HG02798 (cell line): ENCODE data around the gene KIF26A.

Experiments
- ATAC-seq: cut with Tn5 transposase; IDR thresholded peaks from one replicate; pipeline ENCODE4 v1.9.1; 2021; ENCODE audit warnings: mild to moderate bottlenecking; ENCODE audit not compliant: unreplicated experiment, poor library complexity

Gene KIF26A

DNA sequence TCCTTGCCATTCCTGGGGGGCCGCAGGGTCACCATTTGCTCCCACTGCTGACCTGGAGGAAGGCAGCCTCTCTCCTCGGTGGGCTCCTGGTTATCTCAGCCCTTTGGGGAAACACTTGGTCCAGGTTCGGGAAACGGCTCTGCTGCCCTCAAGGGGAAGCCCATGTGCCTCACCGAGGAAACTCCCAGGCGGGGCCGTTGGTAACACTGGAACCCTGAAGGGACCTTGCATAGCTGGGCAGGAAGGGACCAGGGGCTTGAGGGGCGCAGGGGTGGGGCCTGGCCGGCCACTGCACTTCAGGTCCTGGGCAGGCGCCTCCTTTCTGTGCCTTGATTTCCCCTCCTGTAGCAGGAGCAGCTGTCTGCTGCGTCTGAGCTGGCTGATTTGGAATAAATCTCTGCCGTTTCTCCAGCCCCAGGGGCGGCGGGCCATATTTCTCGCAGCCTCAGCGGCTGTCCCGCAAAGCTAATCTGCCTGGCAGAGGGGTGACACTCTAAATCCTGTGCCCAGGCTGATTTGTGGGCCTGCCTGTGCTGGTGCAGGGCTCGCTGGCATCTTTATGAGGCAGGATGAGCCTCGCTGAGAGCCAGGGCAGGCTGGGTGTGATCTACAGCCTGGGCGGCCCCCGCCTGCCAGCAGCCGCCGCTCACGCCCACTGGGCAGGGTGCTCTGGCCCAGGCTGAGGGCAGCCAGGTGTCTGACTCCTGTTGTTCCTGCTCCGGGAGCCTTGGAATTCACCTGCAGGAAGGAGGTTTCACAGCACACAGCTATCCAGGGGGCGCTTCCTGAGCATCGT, 49.7 kb downstream of the KIF26A start:
- no peak for ATAC-seq

DNA sequence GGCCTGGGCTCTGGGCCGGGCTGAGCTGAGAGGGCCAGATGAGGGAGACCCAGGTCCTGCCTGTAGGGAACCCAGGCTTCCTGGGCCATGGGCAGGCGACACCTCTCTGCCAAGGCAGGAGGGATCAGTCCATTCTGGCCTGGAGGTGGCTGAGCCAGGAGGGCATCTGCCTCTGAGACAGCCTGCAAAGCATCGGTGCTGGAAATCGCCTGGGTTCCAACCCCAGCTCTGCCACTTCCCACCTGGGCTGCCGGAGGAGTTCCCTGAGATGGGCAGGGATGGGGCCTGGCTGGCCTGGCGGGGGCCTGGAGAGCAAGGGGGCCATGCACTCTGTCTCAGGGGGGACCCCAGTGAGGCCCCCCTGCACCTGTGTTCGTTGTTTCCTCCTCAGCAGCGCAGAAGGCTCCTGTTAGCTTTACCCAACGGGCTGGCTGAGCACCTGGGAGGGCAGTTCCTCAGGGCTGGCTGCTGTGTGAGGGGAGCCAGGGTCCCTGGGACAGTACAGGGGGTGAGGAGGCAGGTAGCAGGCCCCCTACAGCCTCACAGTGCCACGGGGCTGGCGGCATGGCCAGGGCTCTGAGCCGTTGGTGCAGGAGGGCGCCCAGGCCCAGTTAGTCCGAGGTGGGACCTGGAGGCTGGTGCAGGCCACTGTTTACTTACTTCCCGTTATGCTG, 50.5 kb downstream of the KIF26A start:
- no peak for ATAC-seq

DNA sequence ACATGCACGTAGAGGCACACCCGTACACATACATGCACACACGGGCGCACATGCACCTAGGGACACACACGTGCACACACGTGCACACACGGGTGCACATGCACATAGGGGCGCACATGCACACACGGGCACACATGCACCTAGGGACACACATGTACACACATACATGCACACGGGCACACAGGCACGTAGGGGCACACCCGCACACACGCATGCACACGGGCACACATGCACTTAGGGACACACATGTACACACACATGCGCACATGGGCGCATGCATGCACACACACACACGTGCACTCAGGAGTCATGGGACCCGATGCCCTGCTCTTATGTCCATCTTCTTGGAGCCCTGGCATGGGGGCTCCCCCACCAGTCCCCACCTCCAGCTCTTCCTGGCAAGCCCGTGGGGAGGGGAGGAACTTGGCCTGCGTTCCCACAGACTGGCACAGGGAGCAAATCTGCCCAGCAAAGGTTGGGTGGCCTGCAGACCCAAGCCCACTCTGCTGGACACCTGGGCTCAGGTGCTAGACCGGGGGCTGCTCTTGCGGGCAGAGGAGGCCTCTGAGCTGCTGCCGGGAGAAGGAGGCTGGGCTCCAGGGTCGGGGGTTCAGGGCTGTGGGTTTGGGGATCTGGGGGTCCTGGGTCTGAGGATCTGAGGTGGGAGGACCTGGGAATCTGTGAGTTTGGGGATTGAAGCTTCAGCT, 51.4 kb downstream of the KIF26A start:
- no peak for ATAC-seq

DNA sequence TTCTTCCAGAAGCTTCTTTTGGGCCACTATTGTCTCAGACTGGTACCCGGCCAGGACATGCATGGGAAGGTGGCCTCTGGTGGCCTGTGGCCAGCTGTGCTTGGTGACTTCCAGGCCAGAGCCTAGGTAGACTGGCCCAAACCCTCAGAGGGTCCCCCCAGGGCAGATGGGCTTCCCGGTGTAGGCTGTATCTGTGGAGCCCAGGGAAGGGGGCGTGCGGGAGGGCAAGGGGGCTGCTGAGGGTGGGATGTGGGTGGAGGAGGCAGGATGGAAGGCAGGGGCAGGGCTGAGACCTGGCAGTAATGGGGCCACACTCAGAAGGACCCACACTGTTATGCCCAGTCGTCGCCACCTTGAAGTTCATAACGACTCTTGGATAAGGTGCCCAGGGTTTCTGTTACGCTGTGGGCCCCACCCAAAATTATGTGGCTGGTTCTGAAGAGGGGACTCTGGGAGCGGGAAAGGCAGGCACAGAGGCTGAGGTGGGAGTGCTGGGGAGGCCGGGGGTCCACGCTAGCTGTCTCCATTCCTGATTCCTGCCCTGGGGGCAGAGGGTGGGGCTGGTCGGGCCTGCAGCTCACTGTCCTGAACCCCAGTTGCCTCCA, 52.1 kb downstream of the KIF26A start:
- ATAC-seq = no peak

DNA sequence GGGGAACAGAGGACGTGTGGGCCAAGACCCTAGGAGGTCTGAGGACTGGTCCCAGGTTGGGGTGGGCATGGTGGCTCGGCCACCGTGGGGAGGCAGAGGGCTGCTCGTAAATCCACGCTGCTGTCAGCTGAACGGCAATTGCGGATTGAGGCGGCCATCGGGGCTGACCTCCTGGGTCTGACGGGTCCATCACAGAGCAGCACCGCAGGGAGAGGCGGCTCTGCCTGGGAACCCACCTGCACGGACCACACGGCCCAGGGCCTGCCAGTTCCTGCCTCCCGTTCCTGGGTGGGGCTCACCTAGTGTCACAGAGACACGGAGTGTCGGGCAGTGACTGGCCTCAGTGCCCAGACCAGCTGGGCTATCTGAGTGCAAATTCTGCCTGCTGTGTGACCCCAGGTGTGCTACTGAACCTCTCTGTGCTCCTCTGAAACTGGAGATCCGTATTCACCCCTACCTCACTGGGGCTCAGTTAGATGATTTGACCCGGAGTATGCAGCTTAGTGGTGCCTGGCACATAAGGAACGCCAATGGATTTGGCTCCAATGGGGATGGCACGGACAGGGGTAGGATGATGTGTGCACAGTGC, 53.1 kb downstream of the KIF26A start:
- ATAC-seq = no peak

DNA sequence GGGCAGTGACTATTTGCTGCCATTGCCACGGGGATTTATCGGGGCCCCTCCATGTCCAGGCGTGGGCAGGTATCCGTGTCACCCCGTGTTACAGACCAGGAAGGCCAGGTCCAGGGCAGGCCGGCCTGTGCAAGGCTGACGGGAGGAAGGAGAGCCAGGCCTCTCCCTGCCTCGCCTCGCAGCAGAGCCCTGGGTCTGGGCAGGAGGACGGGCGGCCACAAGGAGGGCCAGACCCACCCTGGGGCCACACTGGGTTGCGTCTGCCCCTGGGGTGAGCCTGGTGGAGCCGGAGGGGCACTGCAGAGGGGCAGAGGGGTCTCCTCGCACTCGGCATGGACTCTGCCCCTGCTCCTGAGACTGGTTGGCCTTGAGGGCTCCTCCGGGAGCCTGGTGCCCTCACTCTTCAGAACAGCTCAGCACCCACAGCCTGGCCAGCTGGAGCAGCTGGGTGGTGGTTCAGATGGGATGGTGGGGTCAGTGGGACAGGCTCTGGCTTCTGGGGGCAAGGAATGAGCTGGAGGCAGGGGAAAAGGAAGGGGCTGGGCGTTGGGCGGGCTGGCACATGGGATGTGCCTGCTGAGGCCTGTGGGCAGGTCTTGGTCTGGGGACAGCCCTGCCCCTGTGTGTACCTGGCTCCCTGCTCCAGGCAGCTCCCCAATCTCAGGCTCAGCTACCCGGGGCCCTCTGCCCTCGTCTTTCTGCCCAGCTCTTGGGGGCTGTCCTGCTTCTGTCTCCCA, 53.9 kb downstream of the KIF26A start:
- no peak for ATAC-seq

DNA sequence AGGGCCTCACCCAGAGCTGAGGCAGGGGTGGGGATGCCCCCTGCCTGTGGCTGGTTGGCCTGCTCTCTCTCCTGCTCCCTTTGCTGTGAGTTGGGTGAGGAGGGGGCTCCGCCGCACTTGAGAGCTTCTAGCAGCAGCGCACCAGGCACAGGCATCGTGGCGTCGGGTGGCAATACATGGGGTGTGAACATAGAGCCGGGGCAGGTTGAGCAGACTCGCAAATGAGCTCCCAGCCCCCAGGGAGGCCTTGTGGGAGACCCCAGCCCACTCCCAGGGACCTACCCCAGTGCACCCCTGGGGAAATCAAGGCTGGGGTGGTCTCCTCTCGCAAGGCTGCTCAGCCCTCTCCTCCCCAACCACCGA, 54.5 kb downstream of the KIF26A start:
- no peak for ATAC-seq

DNA sequence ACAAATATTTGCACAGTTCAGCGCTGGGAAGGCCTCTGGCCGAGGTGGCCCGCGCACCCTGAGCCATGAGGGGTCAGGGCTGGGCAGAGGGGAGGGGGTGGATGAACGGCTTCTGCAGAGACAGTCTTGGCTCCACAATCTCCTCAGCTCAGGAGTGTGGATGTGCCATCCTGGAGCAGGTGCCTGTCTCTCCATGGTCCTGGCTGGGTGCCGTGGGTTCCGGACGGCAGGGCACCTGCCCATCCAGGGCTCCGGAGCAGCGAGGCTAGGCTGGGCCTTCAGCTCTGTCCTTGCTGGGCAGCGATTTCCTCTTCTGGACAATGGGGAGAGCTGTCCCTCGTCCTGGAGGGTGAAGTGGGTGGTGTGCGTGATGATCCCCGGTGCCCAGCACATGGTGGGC, 55.6 kb downstream of the KIF26A start:
- no peak for ATAC-seq

DNA sequence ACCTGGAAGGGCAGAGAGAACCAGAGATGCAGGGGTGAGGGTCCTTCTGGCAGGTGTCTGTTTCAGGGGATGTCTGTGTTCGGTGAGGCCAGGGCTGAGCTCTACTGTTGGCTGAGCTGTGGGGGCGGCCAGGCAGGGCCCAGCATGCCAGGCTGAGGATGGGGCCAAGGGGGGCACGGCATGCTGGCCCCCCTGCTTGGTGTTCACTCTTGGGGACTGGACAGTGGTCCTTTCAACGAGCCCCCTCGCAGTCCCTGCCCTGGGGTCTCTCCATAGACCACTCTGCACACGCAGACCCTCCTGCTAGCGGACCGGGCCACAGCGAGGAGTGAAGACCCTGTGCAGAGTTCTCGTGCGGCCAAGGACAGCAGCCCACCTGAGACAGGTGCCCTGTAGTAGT, 56.3 kb downstream of the KIF26A start:
- ATAC-seq = no peak

DNA sequence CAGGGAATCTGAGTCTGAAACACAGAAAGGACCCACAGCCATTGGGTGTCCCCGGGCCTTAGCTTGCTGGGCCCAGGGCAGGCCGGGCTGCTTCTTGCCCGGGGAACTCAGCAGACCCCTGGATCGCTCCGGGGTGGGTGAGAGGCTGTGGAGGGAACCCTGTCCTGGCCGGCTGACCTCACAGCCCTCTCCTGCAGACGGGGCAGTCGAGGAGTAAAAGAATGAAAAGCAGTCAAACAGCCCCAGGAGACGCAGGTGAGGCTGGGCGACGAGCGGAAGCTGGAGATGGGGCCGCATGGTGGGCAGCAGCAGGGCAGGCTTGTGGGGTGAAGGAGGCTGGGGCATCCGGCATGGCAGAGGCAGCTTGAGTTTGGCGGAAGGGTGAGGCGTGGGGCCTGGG, 57.0 kb downstream of the KIF26A start:
- no peak for ATAC-seq

DNA sequence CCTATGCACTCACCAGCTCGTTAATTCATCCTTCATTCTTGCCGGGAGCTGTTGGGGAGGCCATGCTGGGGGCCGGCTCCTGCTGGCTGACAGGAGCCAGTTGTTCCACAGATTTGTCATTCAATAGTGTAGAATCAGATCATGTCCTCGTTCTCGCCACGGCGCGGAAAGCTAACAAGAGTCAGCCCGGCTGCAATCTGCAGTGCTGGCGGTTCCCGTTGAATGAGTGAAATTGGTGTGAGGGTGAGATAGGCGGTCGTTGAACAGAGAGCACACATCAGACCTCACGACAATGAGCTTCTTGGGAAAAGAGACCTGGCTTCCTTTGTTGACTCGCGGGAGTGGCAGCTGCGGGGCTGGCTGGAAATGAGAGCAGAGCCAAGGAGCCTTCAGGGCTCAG, 57.5 kb downstream of the KIF26A start:
- no peak for ATAC-seq

DNA sequence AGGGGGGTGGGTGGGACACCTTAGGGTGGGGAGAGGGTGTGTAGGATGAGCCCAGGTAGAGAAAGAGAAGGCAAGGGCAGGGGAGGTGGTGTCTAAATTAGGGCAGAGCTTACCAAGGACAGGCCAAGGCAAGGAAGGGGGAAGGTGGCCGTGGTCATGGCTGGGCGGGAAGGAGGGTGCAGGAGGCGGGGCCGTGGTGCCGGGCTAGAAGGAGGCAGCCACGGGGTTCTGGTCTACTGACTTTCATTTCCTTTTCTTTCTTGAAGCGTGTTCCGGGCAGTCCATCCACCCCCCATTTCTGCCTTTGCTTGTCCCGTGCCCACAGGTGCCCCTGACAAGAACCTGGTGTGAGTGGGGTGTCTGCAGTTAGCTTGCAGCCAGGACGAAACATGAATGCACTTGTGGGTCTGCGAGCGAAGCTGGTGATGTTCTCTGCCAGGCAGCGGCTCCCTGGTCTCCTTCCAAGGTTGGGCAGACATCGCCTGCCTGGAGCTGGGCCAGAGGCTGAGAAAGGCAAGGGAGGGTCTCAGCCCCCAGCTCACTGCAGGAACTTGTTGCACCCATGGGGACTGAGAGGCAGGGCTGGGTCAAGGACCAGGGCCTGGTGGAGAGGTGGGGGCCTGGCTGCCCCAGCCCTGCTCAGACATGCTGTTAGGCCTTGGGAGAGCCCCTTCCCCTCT, 58.2 kb downstream of the KIF26A start:
- ATAC-seq = no peak

DNA sequence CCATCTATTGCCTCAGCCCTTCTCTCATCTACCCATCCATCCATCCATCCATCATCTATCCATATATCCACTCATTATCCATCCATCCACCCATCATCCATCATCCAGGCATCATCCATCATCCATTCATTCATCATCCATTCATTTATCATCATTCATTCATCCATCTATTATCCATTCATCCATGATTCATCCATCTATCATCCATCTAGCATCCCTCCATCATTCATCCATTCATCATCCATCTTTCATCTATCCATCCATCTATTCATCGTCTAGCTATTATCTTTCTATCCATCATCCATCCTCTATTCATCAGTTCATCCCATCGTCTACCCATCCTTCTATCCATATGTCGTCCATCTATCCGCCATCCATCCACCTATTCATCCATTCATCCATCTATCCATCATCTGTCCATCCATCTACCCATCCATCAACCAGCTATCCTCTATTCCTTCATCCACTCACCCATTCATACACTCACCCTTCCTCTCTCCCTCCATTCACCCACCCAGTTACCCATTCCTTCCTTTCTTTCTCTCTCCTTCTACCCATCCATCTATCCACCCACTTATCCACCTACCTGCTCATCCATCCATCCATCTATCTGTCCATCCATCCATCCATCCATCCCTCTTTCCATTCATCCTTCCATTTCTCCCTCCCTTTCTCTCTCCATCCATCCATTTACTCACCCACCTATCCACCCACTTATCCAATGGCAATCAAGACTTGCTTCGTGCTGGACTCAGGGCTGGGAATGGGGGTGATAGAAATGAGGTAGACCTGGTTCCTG, 59.3 kb downstream of the KIF26A start:
- ATAC-seq = no peak

DNA sequence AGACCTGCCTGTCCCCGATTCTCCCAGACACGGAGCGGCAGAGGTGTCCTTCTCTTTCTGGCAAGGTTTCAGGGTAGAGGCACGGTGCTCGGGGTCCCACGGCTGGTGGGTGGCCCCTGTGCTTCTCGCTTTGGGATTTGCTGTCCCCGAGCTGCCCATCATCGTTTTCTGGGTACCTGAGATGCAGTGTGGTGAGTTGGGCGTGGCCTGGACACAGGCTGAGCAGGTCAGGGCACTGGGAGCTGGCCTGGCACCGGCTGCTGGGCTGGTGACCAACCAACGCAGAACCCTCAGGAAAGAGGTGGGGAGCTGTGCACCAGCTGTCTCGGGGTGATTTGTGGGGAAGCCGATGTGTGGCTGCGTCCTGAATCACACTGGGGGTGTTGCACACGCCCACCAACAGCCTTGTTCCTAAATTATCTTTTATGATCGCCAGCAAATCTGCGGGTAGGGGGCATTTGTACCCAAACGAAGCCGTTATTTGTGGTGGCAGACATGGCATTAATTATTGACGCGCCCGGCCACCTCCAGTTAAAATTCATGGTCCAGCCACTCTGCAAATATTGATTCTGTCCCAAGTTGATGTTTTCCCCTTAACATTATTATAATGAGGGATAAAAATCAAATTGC, 61.0 kb downstream of the KIF26A start:
- no peak for ATAC-seq

DNA sequence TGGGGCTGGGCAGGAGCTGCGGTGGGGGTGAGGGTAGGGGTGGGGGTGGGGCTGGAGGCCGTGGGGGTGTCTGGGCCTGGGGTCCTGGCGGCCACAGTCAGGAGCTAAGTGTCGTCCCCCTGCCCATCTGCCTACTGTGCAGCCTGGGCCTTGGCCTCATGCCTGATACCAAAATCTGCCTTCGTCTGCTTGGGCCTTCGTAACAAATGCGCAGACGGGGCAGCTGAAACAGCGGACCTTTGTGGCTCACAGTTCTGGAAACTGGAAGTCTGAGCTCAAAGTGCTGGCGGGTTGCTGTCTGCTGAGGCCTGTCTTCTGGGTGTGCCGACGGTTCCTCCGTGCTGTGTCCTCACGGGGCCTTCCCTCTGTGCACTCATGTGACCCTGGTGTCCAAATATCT, 61.7 kb downstream of the KIF26A start:
- ATAC-seq = no peak

DNA sequence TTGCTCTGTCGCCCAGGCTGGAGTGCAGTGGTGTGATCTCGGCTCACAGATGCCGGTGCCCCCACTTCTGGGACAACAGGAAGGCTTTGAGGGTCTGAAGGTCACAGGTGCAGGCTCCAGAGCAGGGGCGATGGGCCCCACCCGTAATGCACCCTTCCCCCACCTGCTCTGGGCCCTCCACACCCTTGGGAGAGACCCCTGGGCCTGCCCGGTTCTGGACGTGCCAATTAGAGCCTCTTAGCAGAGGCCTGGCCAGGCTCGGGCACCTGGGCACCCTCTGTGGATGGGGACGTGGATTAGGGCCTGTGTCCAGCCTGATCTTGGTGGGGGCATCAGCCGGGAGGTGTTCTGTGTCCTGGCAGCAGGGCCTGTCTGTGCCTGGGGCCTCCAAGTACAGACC, 62.2 kb downstream of the KIF26A start:
- ATAC-seq = no peak

DNA sequence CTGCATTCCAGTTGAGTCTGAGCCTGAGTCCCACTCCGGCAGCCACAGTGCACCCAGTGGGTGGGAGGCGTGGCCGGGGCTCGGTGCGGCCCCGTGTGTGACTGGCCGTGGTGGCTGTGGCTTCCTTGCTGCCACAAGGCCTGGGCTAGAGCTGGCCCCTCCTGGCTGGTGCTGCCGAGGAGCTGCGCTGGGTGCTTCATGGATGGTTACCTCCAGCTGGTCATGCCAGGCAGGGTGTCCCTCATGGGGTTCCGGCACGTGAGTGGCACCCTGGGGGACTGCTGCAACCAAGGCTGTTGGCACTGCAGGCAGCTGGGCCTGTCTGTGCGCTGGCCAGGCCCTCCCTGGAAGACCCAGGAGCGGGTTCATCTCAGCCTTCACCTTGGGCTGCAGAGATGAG, 62.7 kb downstream of the KIF26A start:
- ATAC-seq = no peak

DNA sequence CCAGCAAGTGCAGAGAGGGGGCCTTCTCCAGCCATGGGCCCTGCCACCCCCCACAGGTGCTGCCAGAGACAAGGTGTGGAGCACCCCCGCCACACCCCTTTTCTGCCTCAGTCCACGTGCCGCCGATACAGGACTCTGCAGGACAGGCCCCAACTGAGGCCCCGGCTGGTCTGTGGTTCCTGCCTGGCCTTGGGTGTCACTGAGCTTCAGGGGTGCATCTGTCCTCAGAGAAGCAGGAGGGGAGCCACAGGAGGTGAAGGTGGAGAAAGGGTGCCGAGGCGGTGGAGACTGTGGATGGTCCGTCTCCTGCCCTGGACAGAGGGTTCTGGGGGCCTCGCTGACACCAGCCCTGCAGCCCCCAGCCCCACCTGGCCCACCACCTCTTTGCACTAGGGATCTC, 63.1 kb downstream of the KIF26A start:
- no peak for ATAC-seq
